ENCODE measurements around the gene TSHB.

- TF ChIP-seq SP1 (IDR thresholded peaks at IDR 0.05) = no peak
- no peak for TF ChIP-seq FOXM1 (IDR thresholded peaks at IDR 0.05; ENCODE audit: borderline replicate concordance)
Measured at GRCh38 chr1:115063228-115063901, 33.7 kb downstream of the TSHB start.

Data from HEK293T (cell line).